H1 (cell line): ENCODE data around the gene GGCX. TPM values are rescaled to one million over a fixed set of nuclear protein-coding genes. Genes with fewer than 3 reads are reported as not detected.

Experiments used
- CTCF ChIA-PET: fragments of 300-600 bp; sonication (Branson Sonifier 250); formaldehyde crosslinking; loops from one replicate; lab custom pipeline; 2021; ENCODE audit not compliant: partially characterized antibody; lab: Charles Lee
- POLR2A ChIA-PET: fragments of 300-600 bp; sonication (Branson Sonifier 250); formaldehyde crosslinking; loops from one replicate; lab custom pipeline; 2021; ENCODE audit warnings: inconsistent platforms; ENCODE audit not compliant: partially characterized antibody; lab: Charles Lee
- DNase-seq, 2 experiments: peaks; one replicate each; pipeline versions ENCODE4 v3.0.0 to v3.0.0-alpha.2; 2010 to 2022; ENCODE audit warnings: low spot score in 2 of 2, low read depth in 1 of 2, mixed read lengths in 1 of 2
- FAIRE-seq: peaks from 2 replicates; lab custom pipeline; 2011; peaks lifted over from hg19 to GRCh38; lab: Jason Lieb, UNC
- H2AFZ ChIP-seq: 2 replicates; pipeline ENCODE4 v1.8.1; 2012; ENCODE audit warnings: low read length, inconsistent platforms
- H2AK5ac ChIP-seq: 2 replicates; pipeline ENCODE4 v1.6.1; 2013; ENCODE audit warnings: low read depth, low read length
- H2BK120ac ChIP-seq: replicated peaks from 2 replicates; pipeline ENCODE3; 2013; ENCODE audit warnings: low read depth, low read length, inconsistent platforms
- H2BK12ac ChIP-seq: 2 replicates; pipeline ENCODE4 v1.6.1; 2013; ENCODE audit warnings: low read depth, low read length
- H2BK15ac ChIP-seq: 2 replicates; pipeline ENCODE4 v1.6.1; 2013; ENCODE audit warnings: low read length
- H2BK20ac ChIP-seq: 2 replicates; pipeline ENCODE4 v1.6.1; 2013; ENCODE audit warnings: low read length
- H2BK5ac ChIP-seq: 2 replicates; pipeline ENCODE4 v1.6.1; 2013; ENCODE audit warnings: low read depth, low read length
- H3K14ac ChIP-seq: 2 replicates; pipeline ENCODE4 v1.6.1; 2013; ENCODE audit warnings: inconsistent platforms; ENCODE audit not compliant: insufficient read length
- H3K18ac ChIP-seq: 2 replicates; pipeline ENCODE4 v1.6.1; 2013; ENCODE audit warnings: low read length; ENCODE audit errors: extremely low read depth
- H3K23ac ChIP-seq: 2 replicates; pipeline ENCODE4 v1.6.1; 2013; ENCODE audit warnings: inconsistent platforms; ENCODE audit not compliant: insufficient read length
- H3K23me2 ChIP-seq: 2 replicates; pipeline ENCODE4 v1.6.1; 2013; ENCODE audit warnings: low read depth, low read length
- H3K27ac ChIP-seq: 2 replicates; pipeline ENCODE4 v1.6.1; 2011; ENCODE audit warnings: low read depth, low read length, inconsistent platforms
- H3K27me3 ChIP-seq, 4 experiments: replicated peaks in 1 of 4; 1 replicate in 1 of 4; 2 replicates in 3 of 4; pipeline versions ENCODE4 v1.6.1 to v1.8.1; 2011 to 2013; ENCODE audit warnings: low read length in 3 of 4, mild to moderate bottlenecking in 3 of 4, inconsistent platforms in 2 of 4, mixed read lengths in 2 of 4, moderate library complexity in 1 of 4; ENCODE audit not compliant: control insufficient read depth in 3 of 4, insufficient read depth in 3 of 4; ENCODE audit errors: extremely low read depth in 1 of 4
- H3K36me3 ChIP-seq, 4 experiments: 2 replicates each; pipeline versions ENCODE4 v1.6.1 to v1.8.1; 2011 to 2013; ENCODE audit warnings: mild to moderate bottlenecking in 4 of 4, low read length in 3 of 4, moderate library complexity in 2 of 4, control low read depth in 1 of 4, inconsistent platforms in 1 of 4; ENCODE audit not compliant: insufficient read depth in 4 of 4, control insufficient read depth in 2 of 4
- H3K4ac ChIP-seq: replicated peaks from 2 replicates; pipeline ENCODE3; 2013; ENCODE audit warnings: low read length, low read depth, mixed read lengths, inconsistent platforms; ENCODE audit not compliant: insufficient read length
- H3K4me1 ChIP-seq, 4 experiments: replicated peaks in 1 of 4; 1 replicate in 1 of 4; 2 replicates in 3 of 4; pipeline versions ENCODE4 v1.6.1 to v1.8.1; 2011 to 2013; ENCODE audit warnings: low read length in 3 of 4, inconsistent platforms in 2 of 4, mixed read lengths in 1 of 4; ENCODE audit not compliant: insufficient read depth in 4 of 4, control insufficient read depth in 3 of 4
- H3K4me2 ChIP-seq, 2 experiments: 2 replicates each; pipeline versions ENCODE4 v1.6.1 to v1.8.1; 2011 to 2013; ENCODE audit warnings: low read depth in 2 of 2, low read length in 2 of 2, control low read depth in 1 of 2, inconsistent platforms in 1 of 2, mild to moderate bottlenecking in 1 of 2; ENCODE audit not compliant: insufficient read depth in 1 of 2
- H3K4me3 ChIP-seq, 4 experiments: fragments of 200-600, 300-600 bp in 1 of 4; sonication (generic), shearing (Covaris generic), sonication (Bioruptor Twin) in 1 of 4; 2 replicates each; pipeline versions ENCODE4 v1.5.1 to v1.8.1; 2011 to 2016; ENCODE audit warnings: low read length in 4 of 4, low read depth in 3 of 4, control low read depth in 2 of 4, inconsistent platforms in 2 of 4, mild to moderate bottlenecking in 2 of 4, mixed read lengths in 1 of 4, moderate library complexity in 1 of 4; ENCODE audit not compliant: insufficient read depth in 2 of 4; ENCODE audit errors: extremely low read depth in 1 of 4
- H3K56ac ChIP-seq: replicated peaks from 2 replicates; pipeline ENCODE3; 2013; ENCODE audit warnings: low read depth, mild to moderate bottlenecking, mixed read lengths, low read length, inconsistent platforms; ENCODE audit not compliant: insufficient read length
- H3K79me1 ChIP-seq: 2 replicates; pipeline ENCODE4 v1.6.1; 2013; ENCODE audit warnings: low read depth, low read length, control low read depth
- H3K79me2 ChIP-seq, 2 experiments: 2 replicates each; pipeline versions ENCODE4 v1.6.1 to v1.8.1; 2012 to 2013; ENCODE audit warnings: low read length in 2 of 2, mild to moderate bottlenecking in 2 of 2, inconsistent platforms in 1 of 2; ENCODE audit not compliant: insufficient read depth in 2 of 2, control insufficient read depth in 1 of 2
- H3K9ac ChIP-seq, 4 experiments: replicated peaks in 1 of 4; 1 replicate in 1 of 4; 2 replicates in 3 of 4; pipeline versions ENCODE4 v1.6.1 to v1.8.1; 2011 to 2013; ENCODE audit warnings: low read depth in 3 of 4, low read length in 3 of 4, control low read depth in 2 of 4, mild to moderate bottlenecking in 2 of 4, moderate library complexity in 2 of 4, inconsistent platforms in 1 of 4; ENCODE audit errors: extremely low read depth in 1 of 4
- H3K9me3 ChIP-seq, 2 experiments: 2 replicates each; pipeline versions ENCODE4 v1.6.1 to v1.8.1; 2012 to 2013; ENCODE audit warnings: mild to moderate bottlenecking in 2 of 2, moderate library complexity in 2 of 2, control low read depth in 1 of 2, inconsistent platforms in 1 of 2, low read depth in 1 of 2, low read length in 1 of 2, mixed read lengths in 1 of 2; ENCODE audit not compliant: insufficient read depth in 2 of 2
- H4K20me1 ChIP-seq, 2 experiments: replicated peaks in 1 of 2; 2 replicates each; pipeline versions ENCODE3 to v1.8.1; 2011 to 2013; ENCODE audit warnings: inconsistent platforms in 2 of 2, low read length in 2 of 2, mild to moderate bottlenecking in 1 of 2; ENCODE audit not compliant: insufficient read depth in 2 of 2, control insufficient read depth in 1 of 2
- H4K5ac ChIP-seq: 2 replicates; pipeline ENCODE4 v1.6.1; 2013; ENCODE audit warnings: low read length, low read depth, mixed read lengths, inconsistent platforms; ENCODE audit not compliant: insufficient read length
- H4K8ac ChIP-seq: 2 replicates; pipeline ENCODE4 v1.8.0; 2013; ENCODE audit warnings: mild to moderate bottlenecking, moderate library complexity, low read length, inconsistent platforms; ENCODE audit not compliant: insufficient read depth; ENCODE audit errors: extremely low read depth
- H4K91ac ChIP-seq: replicated peaks from 2 replicates; pipeline ENCODE3; 2013; ENCODE audit warnings: low read length, mixed read lengths, inconsistent platforms; ENCODE audit not compliant: insufficient read length
- BRCA1 ChIP-seq: IDR thresholded peaks from 2 replicates; pipeline ENCODE4 v1.6.1; 2012; ENCODE audit warnings: low read depth, low read length, improper control_type of control experiment
- NANOG ChIP-seq: IDR thresholded peaks from 2 replicates; pipeline ENCODE4 v1.6.1; 2011; ENCODE audit warnings: low read length, low read depth, mild to moderate bottlenecking, inconsistent platforms; ENCODE audit not compliant: insufficient read depth, poor library complexity, severe bottlenecking
- RAD21 ChIP-seq, 2 experiments: IDR thresholded peaks in 1 of 2; conservative IDR thresholded peaks in 1 of 2; 2 replicates each; pipeline ENCODE4 v1.6.1; 2011; ENCODE audit warnings: low read depth in 2 of 2, low read length in 2 of 2, improper control_type of control experiment in 1 of 2, inconsistent platforms in 1 of 2, mild to moderate bottlenecking in 1 of 2, moderate library complexity in 1 of 2
- RXRA ChIP-seq: IDR thresholded peaks from 2 replicates; pipeline ENCODE4 v1.6.1; 2011; ENCODE audit warnings: low read depth, mild to moderate bottlenecking, low read length, moderate library complexity; ENCODE audit not compliant: insufficient read depth
- TBP ChIP-seq: IDR thresholded peaks from 2 replicates; pipeline ENCODE4 v1.6.1; 2011; ENCODE audit warnings: low read depth, low read length, improper control_type of control experiment
- WGBS, 2 experiments: shearing (Covaris generic) in 1 of 2; methylation state at CpG; one replicate each; pipeline versions ENCODE4 v1.1.6 to v1.1.7; 2013 to 2015; ENCODE audit warnings: low lambda C conversion rate in 2 of 2, mixed read lengths in 2 of 2, inconsistent platforms in 1 of 2, low coverage in 1 of 2, missing lambda C conversion rate in 1 of 2; ENCODE audit not compliant: insufficient replicate concordance in 2 of 2, insufficient coverage in 1 of 2, insufficient read length in 1 of 2; ENCODE audit errors: extremely low coverage in 1 of 2, missing lambda C conversion rate in 1 of 2; 5-methylcytosine and 5-hydroxymethylcytosine counted together
- polyA plus RNA-seq, 7 experiments: library from polyadenylated mRNA; depleted of rRNA in 3 of 7; stranded (reverse) in 5 of 7; unstranded in 2 of 7; fragments of >200 nt in 5 of 7; fragments of 200-250 nt in 2 of 7; gene quantifications; 1 replicate in 5 of 7; 2 replicates in 1 of 7; 4 replicates in 1 of 7; pipeline versions ENCODE4 v1.2.1 to v1.2.3, GENCODE V29; 2011 to 2013; ENCODE audit warnings: missing spikeins in 2 of 7, mixed read lengths in 2 of 7
- total RNA-seq: library from RNA; stranded (reverse); fragmentation: NEBNext Ultra II Directional; extraction: Animal tissue kit (Norgen Biotek cat#: 25700); gene quantifications from 2 replicates; pipeline ENCODE4 v1.2.1, GENCODE V29; 2021

Gene GGCX
- total and polyA plus RNA-seq, 2 of the 8 experiments (the other 6 are each of a cell fraction or from before 2014, with no cell fraction given) = 29.4 to 33.8 TPM

DNA sequence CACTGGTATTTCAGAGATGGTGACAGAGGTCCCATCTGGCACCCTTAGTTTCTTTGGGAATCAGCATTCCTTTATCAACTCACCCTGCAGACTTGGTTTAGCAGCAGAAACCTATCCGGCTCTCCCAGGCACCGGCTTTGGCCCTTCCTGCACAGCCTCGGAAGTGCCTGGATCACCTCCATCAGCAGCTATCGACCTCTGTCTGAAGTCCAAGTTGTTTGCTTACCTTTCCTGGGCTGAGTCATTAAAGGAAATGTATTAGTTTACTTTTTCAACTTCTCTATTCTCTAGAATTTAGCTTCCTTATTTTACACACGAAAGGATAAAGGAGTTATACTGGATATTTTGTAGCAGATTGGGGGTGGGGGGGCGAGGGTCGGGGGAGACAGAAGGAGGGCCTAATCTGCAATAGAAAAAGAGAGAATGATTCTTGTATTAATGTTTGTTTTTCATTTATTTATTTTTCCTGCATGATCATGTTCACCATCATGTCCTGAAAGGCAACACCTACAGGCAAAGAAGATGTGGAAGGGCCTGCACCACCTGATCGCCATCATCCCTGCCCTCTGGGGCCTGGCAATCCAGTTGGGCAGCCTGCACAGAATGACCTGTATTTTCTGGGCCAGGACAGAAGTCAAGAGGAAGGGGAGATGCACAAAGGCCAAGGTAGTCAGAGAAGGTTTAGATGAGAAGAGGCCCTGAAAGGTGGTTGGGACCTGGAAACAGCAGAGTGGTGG is 44.5 kb downstream of the GGCX start:
- H2AFZ ChIP-seq = no peak overlapping the region
- no peak overlapping the region for H3K23ac ChIP-seq
- no peak overlapping the region for H2BK12ac ChIP-seq
- ChIA-PET POLR2A (interaction anchor here (1.0 to 19.1 kb wide), 3 partner anchors 12 to 44 kb away, joined by 3 to 347 read pairs (median 3); partner anchors contain the start of genes GGCX and MAT2A), CTCF (interaction anchor here (1.9 to 2.8 kb wide), 2 partner anchors 35 to 96 kb away, joined by 4 to 11 read pairs; no protein-coding TSS in a partner anchor)
- 80% methylated on average over 8 of the region's 8 CpGs; no CpG with 5 or more reads in 1 of the 2 experiments for WGBS, 2 experiments
- no peak for DNase-seq
- H2BK20ac ChIP-seq = no peak overlapping the region
- H2AK5ac ChIP-seq = no peak overlapping the region
- no peak overlapping the region for H2BK5ac ChIP-seq
- no peak overlapping the region for H3K56ac ChIP-seq
- H3K27me3 ChIP-seq = no peaks in the 10 kb centered on the region; a peak in 1 of 7 replicates
- H2BK15ac ChIP-seq = no peak overlapping the region
- no peaks in the 10 kb centered on the region for H4K20me1 ChIP-seq
- H3K79me2 ChIP-seq = no peaks in the 10 kb centered on the region
- H3K4me2 ChIP-seq = no peak overlapping the region
- H3K23me2 ChIP-seq = no peaks in the 10 kb centered on the region
- no peak overlapping the region for H3K4ac ChIP-seq
- H3K18ac ChIP-seq = no peak overlapping the region
- no peak overlapping the region for H4K91ac ChIP-seq
- H2BK120ac ChIP-seq = no peak overlapping the region
- no peak for TF ChIP-seq NANOG
- TF ChIP-seq TBP = no peak
- no peak for TF ChIP-seq RAD21 (IDR thresholded peaks at IDR 0.05 in 1 of 2, conservative IDR thresholded peaks at IDR 0.05 in 1 of 2; ENCODE audit: low read depth in 2 of 2, low read length in 2 of 2)
- TF ChIP-seq RXRA = no peak
- no peak for TF ChIP-seq BRCA1
- FAIRE-seq = no peak
- no peaks in the 10 kb centered on the region for H3K79me1 ChIP-seq
- H3K9ac ChIP-seq = no peak overlapping the region
- H3K9me3 ChIP-seq = no peaks in the 10 kb centered on the region
- H3K14ac ChIP-seq = no peak overlapping the region
- no peaks in the 10 kb centered on the region for H3K4me1 ChIP-seq
- no peak overlapping the region for H4K5ac ChIP-seq
- H3K4me3 ChIP-seq = no peak overlapping the region
- no peak overlapping the region for H3K27ac ChIP-seq
- no peak overlapping the region for H4K8ac ChIP-seq
- no peaks in the 10 kb centered on the region for H3K36me3 ChIP-seq
